GM18520 (cell line): ENCODE data around the gene NEDD8.
"Not testable (repeated sequence)": the region's sequence is repeated elsewhere in the genome, so short reads cannot be mapped to it uniquely, and the experiment has no call there.

ENCODE experiments used
- ATAC-seq: cut with Tn5 transposase; IDR thresholded peaks from one replicate; pipeline ENCODE4 v1.9.1; 2021; ENCODE audit not compliant: unreplicated experiment

The NEDD8 gene

DNA sequence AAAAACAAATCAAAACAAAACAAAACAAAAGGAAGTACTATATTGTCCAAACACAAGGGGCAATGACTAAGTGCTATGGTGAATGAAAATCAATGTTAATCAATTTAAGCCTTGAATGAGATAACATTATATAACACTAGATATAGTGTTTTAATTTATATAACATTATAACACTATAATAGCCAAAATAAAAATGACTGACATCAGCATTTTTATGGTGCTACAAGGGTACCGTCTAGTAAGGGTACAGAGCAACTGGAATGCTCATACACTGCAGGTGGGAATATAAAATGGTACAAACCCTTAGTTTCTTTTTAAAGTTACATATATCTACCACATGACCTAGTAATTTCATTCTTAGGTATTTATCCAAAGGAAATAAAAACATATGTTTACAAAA, 5.7 kb downstream of the NEDD8 start:
- ATAC-seq: no peak

GRCh38 chr14:24224618-24225071, 7.5 kb downstream of the NEDD8 start:
- no peak for ATAC-seq

DNA sequence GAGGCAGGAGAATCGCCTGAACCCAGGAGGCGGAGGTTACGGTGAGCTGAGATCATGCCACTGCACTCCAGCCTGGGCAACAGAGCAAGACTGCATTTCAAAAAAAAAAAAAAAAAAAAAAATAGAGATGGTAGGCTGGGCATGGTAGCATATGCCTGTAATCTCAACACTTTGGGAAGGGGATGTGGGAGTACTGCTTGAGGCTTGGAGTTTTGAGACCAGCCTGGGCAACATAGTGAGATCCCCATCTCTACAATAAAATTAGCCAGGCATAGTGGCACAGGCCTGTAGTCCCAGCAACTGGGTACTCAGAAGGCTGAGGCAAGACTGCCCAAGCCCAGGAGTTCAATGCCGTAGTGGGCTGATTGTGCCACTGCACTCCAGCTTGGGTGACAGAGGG, 9.2 kb downstream of the NEDD8 start:
- ATAC-seq: not testable (repeated sequence)

DNA sequence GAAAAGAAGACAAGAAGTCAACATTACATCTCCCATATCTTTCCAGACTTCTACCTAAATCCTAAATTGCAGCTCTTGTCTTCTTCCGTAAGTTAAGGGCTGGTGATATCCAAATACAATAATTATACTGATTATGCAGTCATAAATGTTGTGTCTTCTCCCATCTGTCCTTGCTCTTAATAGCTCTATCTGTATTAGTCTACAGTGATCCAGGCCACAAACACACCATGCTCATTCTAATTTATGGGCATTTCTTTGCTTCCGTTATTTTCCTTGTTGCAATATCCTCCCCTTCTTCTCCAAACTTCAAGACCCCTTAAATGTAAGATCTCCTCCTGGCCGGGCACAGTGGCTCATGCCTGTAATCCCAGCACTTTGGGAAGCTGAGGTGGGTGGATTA, 12.6 kb downstream of the NEDD8 start:
- ATAC-seq: no peak

GRCh38 chr14:24219080-24219479, 13.1 kb downstream of the NEDD8 start:
- no peak for ATAC-seq

DNA sequence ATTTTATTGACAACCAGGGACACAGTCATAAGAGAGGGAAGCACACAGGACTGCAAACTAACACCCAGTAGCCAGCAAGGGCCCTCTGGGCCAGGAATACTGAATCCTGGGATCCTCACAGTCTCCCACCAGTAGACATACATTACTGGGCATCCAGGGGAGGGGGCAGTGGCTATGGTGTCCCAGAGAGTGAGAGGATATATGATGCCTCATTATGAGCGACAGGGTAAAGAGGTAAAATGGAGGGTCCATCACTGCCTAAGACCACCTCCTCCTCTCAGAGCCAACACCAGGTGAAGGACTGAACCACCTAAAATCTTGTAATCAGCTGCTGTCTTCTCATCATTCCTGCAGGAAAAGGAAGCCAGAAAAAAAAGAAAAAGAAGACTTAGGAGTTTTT, 15.3 kb downstream of the NEDD8 start:
- not testable (repeated sequence) for ATAC-seq

DNA sequence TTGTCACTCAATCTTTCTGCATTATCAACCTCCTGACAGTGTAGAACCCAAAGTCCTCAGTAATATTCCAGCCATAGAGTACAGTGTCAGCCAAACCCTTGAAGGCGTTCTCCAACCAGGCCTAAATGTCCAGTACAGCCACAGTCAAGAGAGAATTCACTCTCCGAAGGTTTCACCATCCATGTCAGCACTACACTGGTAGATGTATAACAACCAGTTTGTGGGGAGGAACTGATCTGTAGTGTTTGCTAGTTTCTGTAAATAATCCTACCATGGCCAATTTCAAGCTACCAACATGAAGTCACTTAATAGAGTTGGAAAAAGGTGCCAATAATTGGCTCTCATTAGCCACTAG, 15.8 kb downstream of the NEDD8 start:
- ATAC-seq: no peak

DNA sequence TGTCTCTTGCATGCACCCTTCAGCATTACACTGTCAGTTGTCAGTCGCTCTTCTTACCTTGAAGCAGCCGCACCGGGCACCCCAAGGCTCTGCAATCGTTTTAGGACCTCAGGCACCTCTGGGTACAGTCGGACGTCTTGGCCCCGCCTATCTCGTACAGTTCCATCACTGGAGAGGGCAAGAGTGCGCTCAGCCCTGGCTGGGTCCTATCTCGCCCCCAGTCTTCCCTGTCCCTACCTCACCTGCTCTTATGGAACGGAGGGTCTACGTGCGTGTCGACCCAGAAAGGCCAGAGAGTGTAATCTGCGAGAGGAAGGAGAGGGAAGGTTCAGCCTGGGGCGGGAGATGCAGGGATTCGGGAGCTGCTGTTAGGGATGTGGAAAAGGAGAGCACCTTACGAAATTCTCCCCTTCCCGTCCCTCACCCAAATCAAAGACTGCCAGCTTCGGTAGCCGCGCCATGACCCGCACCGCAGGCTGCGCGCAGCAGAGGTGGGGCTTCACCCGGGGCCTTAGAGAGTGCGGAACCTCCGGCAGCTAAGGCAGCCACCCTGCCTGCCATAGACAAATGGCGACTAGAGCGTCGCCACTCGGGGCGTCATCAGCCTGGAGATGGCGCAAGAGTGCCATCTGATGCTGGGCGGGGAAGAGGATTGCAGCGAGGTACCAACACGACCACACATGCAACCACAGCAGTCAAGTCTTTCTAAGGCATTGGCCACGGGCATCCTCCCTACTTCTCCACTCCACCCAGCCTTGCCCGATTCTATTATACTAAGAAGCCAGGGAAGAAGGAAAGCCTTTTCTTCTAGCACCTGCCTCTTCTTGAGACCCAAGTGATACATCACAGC, 16.4 kb downstream of the NEDD8 start, which contains the start of gene MDP1:
TSS of gene MDP1 (minus strand) at position 572 of the 850 bp plus-strand sequence. CDS start at position 461, 111 bp downstream.
- ATAC-seq: peak; percentile 76

GRCh38 chr14:24213866-24214662, 18.1 kb downstream of the NEDD8 start:
- no peak for ATAC-seq

- ATAC-seq: peak; percentile 66
Measured at GRCh38 chr14:24212924-24213865, 19.0 kb downstream of the NEDD8 start, which contains the start of gene CHMP4A. CHMP4A (minus strand) TSS chr14:24213488; CDS start chr14:24213439, 49 bp downstream.

DNA sequence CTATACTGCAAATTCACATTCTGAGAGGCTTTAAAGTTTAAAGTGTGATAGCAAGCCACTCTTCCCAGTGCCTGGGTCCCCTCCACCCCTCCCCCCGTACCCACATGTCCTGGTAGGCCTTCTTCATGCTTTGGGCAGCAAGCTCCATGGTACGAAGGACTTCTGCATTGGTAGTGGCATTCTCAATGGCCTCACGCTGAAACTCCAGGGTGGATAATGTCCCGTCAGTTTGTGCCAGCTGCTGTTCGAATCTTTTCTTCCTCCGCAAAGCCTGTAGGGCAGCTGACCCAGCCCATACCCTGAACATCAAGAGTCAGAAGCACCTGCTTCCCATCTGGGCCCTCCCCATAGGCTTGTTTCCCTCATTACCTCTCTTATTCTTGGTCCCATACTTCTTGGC, 20.9 kb downstream of the NEDD8 start:
- ATAC-seq: no peak

GRCh38 chr14:24207625-24208024, 24.5 kb downstream of the NEDD8 start:
- ATAC-seq: no peak

- ATAC-seq: no peak
Measured at GRCh38 chr14:24207104-24207551, 25.0 kb downstream of the NEDD8 start.

DNA sequence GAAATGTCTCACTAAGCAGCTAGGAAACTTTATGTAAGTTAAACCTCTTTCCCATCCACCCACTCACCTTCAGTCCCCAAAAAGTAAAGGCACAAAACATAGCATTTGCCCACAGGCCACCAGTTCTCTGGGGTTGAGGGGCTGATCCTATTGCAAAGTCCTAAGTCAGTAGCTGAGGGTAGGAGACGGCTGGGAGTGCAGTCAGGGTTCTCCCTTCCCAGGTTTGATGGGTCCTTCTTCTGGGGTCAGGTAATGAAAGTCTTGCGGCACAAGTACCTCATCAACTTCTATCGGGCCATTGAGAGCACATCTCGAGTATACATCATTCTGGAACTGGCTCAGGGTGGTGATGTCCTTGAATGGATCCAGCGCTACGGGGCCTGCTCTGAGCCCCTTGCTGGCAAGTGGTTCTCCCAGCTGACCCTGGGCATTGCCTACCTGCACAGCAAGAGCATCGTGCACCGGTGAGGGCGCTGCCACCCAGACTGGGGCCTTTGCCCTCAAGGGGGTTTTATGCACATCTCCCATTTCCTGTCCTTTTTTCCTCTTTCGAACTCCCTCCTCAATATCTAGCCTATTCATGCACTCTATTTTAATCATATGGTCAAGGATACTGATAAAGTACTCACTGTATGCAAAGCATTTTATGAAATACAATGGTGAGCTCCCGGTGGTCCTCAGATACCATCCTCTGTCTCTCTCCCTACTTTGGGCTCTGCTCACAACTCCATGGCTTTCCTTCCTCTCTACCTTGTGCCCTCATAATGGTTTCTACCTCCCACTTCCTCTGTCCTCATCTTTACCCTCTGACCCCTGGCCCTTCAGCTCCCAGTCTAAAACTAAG, 25.7 kb downstream of the NEDD8 start:
- ATAC-seq: no peak

DNA sequence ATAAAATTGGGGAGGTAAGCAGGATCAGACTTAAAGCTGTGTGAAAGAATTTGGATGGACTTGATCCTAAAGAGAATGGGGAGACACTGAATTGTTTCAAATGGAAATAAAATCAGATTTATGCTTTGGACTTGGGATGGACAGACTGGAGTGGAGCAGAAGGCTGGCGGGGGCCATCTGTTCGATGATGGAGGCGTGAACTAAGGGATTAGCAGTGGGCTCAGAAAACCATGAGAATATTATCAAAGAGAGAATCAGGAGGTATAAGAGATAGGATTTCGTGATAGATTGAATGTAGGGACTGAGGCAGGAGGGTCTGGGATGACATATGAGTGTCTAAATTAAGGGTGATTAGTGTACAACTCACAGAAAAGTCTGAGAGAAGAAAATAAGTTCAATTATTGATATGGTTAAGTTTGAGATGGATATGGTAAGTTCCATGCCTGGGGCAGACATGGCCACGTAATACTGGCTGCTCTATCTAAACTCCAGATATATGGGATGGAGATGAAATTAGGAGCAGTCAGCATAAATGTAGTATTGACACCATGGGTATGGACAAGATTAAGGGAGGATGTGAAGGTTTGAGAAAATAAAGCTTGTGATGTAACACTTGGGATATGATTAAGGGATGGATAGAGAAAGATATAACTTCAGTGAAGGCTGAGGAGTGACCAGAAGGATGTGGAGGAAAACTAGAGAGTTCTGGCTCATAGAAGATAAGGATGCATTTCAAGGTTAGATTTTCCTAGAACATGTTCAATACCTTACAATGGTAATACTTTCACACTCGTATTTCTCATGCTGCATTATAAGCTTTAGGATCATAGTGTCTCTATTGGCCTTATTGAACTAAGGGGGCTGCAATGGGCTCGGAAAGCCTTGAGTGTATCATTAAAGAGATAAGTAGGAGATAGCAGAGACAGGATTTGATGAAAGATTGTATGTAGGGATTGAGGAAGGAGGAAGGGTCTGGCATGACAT, 27.7 kb downstream of the NEDD8 start:
- ATAC-seq: no peak

GRCh38 chr14:24203249-24203886, 28.8 kb downstream of the NEDD8 start:
- not testable (repeated sequence) for ATAC-seq

DNA sequence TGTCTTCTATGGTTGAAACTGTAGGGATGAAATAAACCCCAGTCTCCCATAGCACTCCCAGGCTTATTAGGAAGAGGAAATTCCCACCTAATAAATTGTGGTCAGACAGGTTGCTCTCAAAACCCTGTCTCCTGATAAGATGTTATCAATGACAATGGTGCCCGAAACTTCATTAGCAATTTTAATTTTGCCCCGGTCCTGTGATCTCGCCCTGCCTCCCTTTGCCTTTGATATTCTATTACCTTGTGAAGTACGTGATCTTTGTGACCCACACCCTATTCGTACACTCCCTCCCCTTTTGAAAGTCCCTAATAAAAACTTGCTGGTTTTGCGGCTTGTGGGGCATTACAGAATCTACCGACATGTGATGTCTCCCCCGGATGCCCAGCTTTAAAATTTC, 29.6 kb downstream of the NEDD8 start:
- not testable (repeated sequence) for ATAC-seq
